Inferior parietal cortex (tissue), 1 donor: Measurements from ENCODE around the gene CDC42EP4.
"Not testable (repeated sequence)": the region's sequence is repeated elsewhere in the genome, so short reads cannot be mapped to it uniquely, and the experiment has no call there.

Source experiments
- DNase-seq: peaks from one replicate; pipeline ENCODE4 v3.0.0-alpha.2; 2016; ENCODE audit errors: extremely low spot score

Gene CDC42EP4

DNA sequence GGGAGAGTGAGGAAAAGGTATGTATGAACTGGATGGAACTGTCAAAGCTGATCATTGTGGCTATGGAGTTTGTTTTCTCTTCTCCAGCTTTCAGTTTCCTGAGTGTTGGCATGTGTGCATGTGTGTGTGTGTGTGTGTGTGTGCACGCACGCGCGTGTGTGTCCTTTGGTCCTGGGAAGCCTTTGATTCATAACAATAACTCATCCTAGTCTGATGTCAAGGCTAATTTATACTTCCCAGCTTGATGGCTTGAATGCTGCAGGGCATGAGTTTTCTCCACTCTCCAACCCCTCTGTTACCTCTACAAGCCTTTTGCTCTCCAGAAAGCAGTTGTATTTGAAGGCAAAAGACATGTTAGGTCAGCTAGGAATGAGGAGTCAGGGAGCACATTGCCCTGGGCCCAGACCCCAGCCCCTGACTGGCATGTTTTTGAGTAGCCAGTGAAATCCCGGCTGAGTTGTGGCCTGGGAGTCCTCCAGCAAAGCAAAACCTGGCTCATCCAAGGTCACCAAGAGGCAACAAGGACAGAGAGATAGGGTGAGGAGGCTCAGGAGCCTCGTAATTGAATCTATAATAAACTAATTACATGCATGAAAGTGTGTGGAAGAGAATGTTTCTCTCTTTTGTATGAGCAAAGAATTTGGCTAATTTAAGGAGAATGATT lies 8.9 kb upstream of the CDC42EP4 start:
- DNase-seq, result no peak

DNA sequence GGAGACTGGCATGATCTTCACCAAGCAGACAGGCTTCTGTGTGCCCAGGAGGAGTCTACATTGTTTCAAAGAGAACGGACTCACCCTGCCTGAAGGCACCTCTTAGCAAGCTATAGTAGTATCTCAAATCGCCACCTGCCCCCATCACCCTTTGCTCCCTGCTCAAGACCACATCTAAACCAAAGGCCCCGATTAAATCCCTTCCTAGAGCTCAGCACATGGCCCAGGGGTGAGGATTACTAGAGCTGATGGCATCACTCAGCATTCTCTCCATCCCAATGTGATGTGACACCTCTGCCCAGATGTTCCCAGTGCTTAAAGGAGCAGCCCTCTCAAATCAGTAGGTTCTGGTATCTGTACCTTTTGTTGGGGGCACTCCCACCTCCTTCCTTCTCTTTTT lies 8.0 kb upstream of the CDC42EP4 start:
- no peak for DNase-seq

DNA sequence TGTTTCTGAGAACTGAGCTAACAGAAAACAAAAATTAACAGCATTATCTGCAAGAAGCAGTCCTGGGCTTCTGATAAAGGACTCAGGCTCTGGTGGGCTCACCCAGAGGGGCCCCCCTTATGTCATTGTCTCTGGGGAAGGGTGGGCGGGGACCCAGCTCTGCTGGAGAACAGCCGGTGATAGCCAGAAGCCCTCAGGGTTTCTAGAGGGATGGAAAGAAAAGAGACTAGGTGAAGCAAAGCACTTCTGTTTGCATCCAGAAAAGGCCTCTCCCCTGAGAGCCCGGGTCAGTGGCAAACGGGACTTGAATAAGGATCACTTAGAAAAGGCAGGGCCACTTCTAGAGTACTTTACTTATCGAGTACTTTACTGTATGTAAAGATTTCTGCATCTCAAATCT lies 7.0 kb upstream of the CDC42EP4 start:
- DNase-seq, result no peak

DNA sequence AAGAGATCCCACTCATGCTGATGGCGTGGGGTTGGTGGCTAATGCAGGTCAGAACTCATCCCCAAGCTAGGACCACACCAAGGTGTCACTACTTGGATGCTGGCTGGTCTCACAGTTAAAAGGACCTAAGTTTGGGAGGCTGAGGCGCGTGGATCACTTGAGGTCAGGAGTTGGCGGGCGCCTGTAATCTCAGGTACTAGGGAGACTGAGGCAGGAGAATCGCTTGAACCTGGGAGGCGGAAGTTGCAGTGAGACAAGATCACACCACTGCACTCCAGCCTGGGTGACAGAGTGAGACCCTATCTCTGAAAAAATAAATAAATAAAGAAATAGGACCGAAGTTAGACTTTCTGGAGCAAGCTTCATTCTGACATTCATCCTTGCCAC lies 6.6 kb upstream of the CDC42EP4 start:
- no peak for DNase-seq

DNA sequence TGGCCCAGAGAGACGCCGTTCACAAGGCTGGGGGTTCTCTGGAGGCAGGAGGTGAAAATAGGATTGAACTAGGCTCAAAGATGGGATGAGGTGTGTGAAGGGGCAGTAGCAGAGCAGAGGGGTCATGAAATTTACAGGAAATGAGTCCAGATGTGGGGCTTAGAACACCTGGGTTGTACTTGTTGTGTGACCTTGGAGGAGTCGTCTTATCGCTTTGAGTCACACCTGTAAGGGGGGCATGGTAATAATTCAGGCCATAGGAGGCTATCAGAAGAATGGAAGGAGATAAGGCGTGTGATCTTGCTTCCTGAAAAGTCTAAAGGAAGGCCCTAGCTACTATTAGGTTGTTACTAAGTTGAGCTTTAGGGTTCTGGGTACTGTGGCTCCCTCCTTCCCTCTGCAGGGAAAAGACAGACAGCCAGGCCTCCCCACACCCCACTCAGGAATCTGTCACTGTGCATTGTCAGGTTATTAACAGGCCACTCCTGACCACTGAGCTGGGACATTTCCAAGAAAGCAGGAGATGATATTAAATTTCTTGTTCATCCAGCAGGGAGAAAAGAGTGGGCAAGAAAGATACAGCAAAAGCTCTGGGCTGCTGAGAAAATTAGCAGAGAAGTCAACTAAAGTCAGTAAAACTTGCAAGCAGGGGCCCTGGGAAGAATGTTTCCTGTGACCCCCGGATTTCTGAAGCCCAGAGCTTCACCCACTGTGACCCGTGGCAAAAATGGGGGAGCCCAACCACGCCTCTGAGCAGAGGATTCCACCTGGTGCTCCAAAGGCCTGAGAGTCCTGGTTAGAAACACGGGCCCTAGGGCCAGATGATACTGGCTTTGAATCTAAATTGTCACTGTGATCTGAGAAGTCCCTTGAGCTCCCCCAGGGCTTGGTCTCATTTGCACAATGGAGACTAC lies 6.0 kb upstream of the CDC42EP4 start:
- DNase-seq, result no peak

DNA sequence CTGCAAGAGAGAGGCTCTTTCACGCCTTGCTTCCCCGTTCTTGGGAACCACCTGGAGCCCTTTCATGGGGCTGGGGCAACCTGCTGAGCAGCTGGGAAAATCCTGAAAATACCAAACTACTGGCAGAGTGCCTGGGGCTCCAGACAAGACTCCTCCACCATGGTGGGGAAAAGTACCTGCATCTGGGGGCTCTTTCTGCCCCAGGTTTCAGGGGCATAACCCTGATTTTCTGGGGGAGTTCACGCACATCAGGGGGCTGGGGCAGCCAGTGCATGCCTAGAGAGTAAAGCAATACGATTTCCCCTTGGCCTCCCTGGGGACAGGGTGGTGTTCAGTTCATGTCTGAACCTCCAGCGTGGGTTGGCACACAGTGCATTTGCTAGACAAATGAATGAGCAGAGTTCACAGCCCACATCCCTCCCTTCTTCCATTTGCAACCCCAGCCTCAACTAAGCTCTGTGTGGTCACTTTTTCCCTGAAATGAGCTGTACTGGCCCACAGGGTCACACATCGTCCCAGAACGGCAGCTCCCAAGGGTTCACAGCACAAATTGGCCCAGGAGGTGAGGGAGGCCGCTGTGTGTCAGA lies 5.2 kb upstream of the CDC42EP4 start:
- DNase-seq, result no peak

DNA sequence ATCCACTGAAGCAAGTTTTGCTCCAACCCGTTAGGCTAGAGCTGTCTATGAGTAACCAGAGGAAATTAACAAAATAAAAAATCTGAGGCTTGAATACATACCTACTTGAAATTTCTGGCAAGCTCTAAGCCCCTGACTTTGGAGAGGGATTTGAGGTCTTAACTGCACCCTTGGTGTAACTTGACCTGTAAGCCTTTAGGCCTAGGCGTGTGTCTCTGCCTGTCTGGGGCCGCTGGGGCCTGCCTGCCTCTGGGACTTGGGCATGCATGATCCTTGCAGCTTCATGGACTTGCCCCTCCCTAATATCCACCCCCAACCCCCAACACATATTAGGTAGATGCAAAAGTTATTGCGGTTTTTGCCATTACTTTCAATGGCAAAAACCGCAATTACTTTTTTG lies 3.7 kb upstream of the CDC42EP4 start:
- DNase-seq, result no peak

DNA sequence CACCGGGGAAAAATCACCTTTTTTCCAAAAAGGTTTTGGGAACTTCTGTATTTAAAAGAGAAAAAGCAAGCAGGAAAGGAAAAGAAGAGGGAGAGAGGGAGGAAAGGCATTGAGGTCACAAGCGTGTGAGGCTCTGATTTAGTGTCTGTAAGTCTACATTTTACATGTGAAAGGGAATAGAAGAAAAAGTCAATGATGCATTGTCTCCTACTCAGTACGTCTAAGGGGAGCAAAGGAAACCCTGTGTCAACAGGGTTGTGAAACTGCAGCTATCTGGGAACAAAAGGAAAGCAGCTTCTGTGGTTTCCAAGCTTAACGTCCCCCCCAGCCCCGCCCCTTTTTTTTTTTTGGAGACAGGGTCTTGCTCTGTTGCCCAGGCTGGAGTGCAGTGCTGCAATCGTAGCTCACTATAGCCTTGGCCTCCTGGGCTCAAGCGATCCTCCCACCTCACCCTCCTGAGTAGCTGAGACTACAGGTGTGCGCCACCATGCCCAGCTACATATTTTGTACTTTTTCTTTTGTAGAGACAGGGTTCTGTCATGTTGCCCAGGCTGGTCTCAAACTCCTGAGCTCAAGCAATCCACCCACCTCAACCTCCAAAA lies 1.8 kb upstream of the CDC42EP4 start:
- no peak for DNase-seq

DNA sequence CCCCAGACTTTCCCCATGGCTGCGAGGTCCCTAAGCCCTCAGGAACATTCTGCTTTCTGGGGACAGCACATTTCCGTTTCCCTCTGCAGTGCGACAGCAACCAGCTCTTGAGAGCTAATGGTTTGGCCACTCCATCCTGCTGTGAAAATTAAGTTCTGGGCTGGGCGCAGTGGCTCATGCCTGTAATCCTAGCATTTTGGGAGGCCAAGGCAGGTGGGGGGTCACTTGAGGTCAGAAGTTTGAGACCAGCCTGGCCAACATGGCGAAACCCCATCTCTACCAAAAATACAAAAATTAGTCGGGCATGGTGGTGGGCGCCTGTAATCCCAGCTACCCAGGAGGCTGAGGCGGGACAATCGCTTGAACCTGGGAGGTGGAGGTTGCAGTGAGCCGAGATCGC lies 1.1 kb upstream of the CDC42EP4 start:
- DNase-seq, result not testable (repeated sequence)

DNA sequence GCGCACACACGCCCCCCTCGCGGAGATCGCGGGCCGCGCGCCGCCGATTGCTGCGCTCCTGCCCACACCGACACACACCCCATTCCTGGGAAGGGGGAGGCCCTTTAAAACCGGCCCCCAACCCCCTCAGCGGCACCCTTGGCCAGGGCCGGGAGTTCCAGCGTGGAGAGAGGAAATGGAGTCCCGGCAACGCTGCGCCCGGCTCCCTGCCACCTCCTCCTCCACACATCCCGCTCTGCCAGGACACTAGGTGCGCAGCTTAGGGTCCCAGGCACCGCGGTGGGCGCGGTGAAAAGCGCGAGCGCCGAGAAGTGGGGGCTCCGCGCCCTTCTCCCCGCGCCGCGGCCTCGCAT lies 397 bp downstream of the CDC42EP4 start:
- DNase-seq, result no peak

DNA sequence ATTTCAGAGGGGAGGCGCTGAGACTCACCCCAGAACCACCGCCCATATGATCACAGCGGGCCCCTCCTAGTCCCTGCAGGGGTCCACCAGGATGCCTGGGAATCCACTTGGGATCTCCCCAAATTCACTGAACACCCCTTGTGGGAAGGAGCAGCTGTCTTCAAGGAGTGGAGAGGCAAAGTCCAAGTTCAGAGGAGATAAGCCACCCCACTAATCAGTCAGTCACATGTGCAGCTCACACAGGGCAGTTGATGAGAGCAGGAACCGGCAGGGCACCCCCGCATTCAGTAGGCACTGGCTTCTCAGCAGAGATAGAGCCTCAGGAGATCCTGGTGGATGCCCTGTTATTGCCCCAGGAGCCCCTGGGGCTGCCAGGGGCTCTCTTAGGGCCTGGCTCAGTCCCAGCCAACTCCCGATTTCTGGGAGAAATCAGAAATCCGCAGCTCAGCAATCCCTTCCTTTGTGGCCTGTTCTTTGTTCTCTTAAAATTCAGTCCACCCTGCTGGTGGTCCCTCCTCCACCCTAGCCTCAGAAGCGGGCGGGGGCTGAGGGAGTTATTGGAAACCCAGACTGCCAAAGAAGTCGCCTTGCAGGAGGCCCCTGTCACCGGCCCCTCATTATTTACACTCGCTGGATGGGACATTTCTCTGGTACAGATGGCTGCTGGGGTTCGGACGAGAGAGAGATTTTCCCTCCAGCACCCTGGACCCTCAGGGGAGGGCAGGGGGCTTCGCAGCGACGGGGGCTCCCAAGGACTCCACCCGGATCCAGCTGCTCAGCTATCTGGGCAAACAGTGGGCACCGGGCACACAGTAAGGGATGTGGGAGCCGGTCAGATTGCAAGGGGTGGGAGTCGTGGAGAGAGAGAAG lies 1.8 kb downstream of the CDC42EP4 start:
- DNase-seq, result no peak

DNA sequence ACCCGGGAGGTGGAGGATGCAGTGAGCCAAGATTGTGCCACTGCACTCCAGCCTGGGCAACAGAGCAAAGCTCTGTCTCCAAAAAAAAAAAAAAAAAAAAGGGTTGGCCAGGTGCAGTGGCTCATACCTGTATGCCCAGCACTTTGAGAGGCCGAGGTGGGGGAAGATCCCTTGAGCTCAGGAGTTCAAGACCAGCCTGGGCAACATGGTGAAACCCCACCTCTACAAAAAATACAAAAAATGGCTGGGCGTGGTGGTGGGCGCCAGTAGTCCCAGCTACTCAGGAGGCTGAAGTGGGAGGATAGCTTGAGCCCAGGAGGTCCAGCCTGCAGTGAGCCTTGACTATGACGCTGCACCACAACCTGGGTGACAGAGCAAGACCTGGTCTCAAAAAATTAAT lies 2.8 kb downstream of the CDC42EP4 start:
- DNase-seq, result not testable (repeated sequence)

DNA sequence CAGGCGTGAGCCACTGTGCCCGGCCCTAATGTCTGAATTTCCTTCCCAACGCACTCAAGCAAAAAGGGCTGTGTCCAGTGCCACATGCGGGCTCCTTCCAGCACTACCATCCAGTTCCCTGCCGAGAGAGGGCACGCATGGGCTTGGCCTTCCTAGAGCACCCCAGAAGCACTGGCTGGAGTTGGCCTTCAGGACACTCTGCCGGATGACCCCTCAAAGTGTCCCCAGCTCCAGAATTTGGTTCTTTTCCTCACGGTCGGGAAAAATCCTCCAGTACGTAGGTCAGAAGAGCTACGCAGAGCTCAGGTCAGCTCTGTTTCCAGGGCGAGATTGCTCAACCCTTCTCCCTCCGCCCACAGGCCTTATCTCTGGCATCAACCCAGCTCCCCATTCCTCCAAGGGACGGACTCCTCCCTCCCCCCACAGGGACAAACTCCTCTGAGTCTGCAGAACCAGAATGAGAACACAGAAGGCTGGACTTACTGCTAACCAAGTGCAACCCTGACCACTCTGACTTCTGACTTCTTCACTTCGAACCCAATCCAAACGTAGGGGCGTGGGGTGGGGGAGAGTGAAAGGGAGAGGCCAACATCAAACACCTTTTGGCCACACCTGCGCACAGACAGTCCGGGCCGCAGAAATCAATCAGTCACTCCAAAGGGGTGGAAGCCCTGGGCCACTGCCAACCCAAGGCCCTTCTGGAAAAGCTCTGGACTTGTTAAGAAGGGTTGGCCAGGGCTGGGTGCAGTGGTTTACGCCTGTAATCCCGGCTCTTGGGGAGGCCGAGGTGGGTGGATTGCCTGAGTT lies 3.6 kb downstream of the CDC42EP4 start:
- DNase-seq, result no peak

DNA sequence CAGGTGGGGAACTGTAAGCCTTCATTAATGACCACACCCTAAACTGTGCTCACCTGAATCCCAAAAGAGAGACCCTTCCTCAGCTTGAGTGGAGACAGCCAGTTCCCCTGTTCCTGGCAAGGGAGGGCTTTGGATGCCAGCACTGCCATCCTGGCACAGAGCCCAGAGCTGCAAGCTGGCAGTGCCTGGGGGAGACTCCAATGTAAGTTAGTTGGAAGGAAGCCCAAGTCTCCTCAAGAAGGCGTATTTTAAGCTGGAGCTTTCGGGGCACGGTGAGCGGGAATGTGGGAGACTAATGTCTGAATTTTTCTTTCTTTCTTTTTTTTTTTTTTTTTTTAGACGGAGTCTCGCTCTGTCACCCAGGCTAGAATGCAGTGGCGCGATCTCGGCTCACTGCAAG lies 4.7 kb downstream of the CDC42EP4 start:
- peak; percentile 61 for DNase-seq

DNA sequence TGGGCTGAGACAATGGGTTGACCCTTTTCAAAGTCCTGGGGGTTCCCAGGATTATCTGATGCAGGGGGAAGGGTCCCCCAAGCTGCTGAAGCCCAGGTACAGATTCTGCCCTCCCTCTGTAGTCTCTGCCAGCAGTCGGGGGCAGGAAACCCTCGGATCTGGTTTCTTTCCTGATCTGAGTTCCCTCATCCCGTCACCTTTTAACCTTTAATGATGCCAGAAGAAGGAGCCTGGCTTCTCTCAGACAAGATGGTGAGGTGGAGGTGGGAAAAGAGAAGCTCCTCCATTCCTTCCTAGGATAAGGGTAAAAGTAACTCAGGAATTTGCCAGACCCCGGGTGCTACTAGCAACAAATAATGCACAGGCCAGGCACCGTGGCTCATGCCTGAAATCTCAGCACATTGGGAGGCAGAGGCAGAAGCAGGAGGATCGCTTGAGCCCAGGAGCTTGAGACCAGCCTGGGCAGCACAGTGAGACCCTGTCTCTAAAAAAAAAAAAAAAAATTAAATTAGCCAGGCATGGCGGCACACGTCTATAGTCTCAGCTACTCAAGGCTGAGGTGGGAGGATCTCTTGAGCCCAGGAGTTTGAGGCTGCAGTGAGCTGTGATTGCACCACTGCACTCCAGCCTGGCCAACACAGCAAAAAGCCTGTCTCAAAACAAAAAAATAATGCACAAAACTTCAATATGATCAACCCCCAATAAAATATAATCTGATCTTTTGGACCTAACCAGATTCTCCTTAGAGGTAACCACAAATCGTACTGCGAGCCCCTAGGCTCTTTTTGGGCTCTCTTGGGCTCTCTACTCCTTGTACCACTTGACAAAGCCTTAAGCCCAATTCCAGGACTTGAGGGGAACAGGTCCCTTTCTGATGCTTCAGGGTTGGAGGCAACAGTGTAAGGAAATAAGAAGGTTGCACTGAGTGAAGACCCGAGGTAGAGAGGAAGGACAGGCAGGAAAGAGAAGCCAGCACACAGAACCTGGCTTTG lies 5.7 kb downstream of the CDC42EP4 start:
- DNase-seq, result no peak

DNA sequence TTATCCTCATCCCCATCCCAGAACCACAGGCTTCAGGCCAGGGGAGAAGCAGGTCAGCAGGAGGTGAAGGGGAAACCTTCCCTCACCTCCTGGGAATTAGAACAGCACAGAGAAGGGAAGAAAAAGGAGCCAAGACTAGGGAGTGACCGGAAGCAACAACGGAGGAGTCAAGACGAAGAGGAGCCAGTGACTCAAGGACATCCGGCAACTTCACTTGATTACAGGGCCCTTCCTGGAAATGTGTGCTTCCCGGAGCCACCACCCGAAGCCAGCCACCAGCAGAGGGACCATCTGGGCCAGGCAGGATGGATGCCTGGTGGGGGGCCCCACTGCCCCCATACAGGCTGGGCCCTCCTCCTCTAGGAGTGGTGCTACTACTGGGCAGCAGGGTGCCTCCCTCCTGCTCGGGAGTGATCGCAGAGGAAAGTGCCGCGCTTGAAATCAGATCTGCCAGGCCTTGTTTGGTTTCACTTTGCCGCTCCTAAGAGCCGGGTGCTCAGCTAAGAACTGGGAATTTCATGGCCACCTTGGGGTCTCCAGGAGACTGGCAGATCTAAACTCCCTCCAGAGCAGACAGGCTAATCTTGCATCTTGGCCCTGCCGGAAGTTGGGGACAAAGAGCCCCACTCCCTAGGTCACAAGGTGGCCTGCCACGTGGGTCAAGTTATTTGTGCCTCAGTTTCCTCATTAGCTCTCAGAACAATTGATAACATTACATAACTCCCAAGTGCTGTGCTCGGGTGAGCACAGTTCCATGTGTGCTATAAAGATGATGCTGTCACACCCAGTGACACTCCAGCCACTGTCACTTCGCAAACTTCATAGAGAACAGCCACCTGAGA lies 6.6 kb downstream of the CDC42EP4 start:
- DNase-seq, result no peak

DNA sequence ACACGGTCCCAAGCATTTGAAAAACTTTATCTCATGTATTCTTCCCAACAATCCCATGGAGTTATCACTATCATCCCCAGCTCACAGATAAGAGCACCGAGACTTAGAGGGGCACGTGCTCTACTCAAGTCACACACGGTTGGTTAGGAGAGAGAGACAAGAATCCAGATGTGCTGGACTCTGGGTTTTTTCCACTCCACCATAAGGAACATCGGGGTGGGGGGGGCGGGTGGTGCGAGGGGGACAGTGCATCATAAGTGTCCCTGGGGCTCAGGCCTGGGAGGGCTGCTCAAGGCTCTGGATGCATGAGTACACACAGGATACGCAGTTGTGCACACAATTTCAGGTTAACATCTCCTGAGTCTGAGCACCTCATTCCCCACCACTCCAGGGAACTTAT lies 7.4 kb downstream of the CDC42EP4 start:
- no peak for DNase-seq

DNA sequence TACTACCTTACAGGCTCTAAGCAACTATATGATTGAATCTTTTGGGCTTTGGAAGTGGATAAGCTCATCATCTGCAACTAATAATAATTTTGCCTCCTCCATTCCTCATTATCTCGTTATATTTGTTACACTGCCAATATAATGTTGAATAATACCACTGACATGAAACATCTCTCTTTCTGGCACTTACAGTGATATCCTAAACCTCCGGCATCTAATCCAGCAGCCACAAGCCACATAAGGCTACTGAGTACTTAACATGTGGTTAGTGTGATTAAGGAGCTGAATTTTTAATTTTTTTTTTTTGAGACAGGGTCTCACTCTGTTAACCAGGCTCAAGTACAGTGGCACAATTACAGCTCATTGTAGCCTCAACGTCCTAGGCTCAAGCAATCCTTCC lies 9.6 kb downstream of the CDC42EP4 start:
- DNase-seq, result no peak

DNA sequence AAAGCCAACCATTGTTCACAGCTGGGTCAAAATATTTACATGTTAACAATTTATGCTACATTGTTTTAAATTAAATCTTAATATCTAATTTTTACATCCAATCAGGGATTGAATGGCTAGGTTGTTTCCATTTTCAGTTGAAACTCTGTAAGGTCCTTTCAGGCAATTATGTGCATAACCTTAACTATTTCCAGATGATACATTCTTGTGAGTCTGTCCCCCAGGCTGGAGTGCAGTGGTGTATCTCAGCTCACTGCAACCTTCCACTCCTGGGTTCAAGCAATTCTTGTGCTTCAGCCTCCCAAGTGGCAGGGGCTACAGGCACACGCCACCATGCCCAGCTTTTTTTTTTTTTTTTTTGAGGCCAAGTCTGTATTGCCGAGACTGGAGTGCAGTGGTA lies 10.4 kb downstream of the CDC42EP4 start:
- no peak for DNase-seq
